Parathyroid adenoma (tissue), 2 donors: ENCODE measurements around the gene AKR1E2.
A peak's percentile ranks its signal among the peaks of the same experiment; 100 is the strongest.

Source experiments
- H2AFZ ChIP-seq: fragments of 300-600 bp; sonication (generic); one replicate; pipeline ENCODE4 v1.7.0; 2017; ENCODE audit warnings: antibody characterized with exemption, mild to moderate bottlenecking
- H3K27ac ChIP-seq: fragments of 300-600 bp; sonication (generic); one replicate; pipeline ENCODE4 v1.7.0; 2017
- H3K27me3 ChIP-seq: fragments of 300-600 bp; sonication (generic); one replicate; pipeline ENCODE4 v1.7.0; 2017; ENCODE audit warnings: low read length; ENCODE audit not compliant: control insufficient read depth, insufficient read depth
- H3K36me3 ChIP-seq: fragments of 300-600 bp; sonication (generic); one replicate; pipeline ENCODE4 v1.7.0; 2017; ENCODE audit warnings: low read length; ENCODE audit not compliant: control insufficient read depth, insufficient read depth
- H3K4me1 ChIP-seq: fragments of 300-600 bp; sonication (generic); one replicate; pipeline ENCODE4 v1.7.0; 2017; ENCODE audit warnings: control low read depth
- H3K4me2 ChIP-seq: fragments of 300-600 bp; sonication (generic); one replicate; pipeline ENCODE4 v1.7.0; 2017; ENCODE audit warnings: low read length
- H3K4me3 ChIP-seq: fragments of 300-600 bp; sonication (generic); one replicate; pipeline ENCODE4 v1.7.0; 2017; ENCODE audit warnings: low read depth, low read length
- H3K79me2 ChIP-seq: fragments of 300-600 bp; sonication (generic); one replicate; pipeline ENCODE4 v1.7.0; 2017; ENCODE audit warnings: control low read depth
- H3K9ac ChIP-seq: fragments of 300-600 bp; sonication (generic); one replicate; pipeline ENCODE4 v1.7.0; 2017; ENCODE audit warnings: mild to moderate bottlenecking
- H3K9me3 ChIP-seq: fragments of 300-600 bp; sonication (generic); one replicate; pipeline ENCODE4 v1.7.0; 2017; ENCODE audit warnings: low read length; ENCODE audit not compliant: control insufficient read depth
- TF ChIP-seq, protein P1 (sequence below): fragments of 300-600 bp; sonication (generic); IDR thresholded peaks from one replicate; pipeline ENCODE4 v1.7.0; 2017; ENCODE audit warnings: antibody characterized with exemption, mild to moderate bottlenecking
- donor health status: primary hyperparathyroidism.

Gene AKR1E2

DNA sequence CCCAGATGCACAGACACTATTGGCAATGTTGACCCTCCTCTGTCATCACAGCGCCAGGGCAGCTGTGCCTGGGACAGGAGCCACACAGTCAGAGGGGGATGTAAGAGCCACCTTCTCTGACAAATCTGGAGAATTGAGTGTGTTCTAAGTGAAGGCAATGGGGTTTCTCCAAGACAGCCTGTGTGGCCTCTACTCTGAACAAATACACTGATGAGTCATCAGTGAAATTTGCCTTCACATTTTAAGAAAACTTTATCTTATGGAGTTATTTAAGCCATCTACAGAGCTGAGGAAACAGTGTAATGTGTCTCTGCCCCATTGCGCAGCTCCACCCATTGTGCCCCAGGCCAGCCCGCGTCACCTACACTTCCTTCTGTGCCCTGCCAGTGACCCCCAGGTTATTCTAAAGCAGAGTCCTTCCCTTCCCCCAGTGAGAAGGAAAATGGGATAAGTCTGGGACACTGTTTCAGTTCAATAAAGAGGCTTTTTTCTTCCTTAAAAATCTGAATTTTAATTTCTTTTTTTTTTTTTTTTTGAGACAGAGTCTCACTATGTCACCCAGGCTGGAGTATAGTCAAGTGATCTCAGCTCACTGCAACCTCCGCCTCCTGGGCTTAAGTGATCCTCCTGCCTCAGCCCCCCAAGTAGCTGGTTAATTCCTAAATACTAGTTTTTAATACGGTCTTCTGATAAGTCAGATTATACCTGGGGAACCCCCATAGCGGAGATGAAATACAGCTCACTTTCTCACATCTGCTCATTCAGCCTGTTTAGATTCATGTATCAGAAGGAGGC is 21.8 kb downstream of the AKR1E2 start:
- Histone ChIP-seq H3K79me2 (no peaks in the 10 kb centered on the region), H3K4me1 (peaks cover 6% of the 10 kb centered on the region), H3K27me3 (no peaks in the 10 kb centered on the region), H3K4me2 (no peak overlapping the region), H3K4me3 (no peak overlapping the region), H3K36me3 (no peaks in the 10 kb centered on the region), H2AFZ (no peak overlapping the region), H3K9ac (no peak overlapping the region), H3K9me3 (no peaks in the 10 kb centered on the region), H3K27ac (no peak overlapping the region)
- TF ChIP-seq, protein P1, sequence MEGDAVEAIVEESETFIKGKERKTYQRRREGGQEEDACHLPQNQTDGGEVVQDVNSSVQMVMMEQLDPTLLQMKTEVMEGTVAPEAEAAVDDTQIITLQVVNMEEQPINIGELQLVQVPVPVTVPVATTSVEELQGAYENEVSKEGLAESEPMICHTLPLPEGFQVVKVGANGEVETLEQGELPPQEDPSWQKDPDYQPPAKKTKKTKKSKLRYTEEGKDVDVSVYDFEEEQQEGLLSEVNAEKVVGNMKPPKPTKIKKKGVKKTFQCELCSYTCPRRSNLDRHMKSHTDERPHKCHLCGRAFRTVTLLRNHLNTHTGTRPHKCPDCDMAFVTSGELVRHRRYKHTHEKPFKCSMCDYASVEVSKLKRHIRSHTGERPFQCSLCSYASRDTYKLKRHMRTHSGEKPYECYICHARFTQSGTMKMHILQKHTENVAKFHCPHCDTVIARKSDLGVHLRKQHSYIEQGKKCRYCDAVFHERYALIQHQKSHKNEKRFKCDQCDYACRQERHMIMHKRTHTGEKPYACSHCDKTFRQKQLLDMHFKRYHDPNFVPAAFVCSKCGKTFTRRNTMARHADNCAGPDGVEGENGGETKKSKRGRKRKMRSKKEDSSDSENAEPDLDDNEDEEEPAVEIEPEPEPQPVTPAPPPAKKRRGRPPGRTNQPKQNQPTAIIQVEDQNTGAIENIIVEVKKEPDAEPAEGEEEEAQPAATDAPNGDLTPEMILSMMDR = no peak

DNA sequence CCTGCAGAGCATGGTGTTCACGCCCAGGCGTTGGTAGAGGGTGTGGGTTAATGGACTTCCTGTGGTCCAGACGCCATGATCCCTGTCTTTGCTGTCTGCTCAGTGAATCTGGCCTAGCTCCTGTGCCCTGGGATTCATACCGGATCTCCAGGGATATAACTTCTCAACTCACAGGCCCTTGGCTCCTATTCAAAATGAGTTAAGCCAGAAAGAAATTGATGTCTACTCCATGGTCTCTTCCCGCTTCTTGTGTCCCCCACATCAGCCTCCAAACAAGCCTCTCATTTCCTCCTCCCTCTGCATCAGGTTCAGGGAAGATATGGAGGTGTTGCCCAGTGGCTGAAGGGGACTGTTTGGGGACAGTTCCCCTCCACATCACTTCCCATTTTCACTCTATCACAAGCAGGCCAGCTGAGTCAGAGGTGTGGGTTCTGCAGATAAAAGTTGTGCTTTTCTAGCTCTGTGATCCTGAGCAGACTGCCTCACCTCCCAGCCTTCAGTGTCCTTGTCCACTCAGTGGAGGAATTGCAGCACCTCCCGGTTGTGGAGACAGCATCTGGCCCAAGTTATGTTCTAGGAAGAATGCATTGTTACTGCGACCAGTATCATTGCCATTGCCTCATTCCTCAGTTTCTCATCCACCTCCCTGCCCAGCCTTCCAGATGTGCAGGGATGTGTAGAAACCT is 22.5 kb downstream of the AKR1E2 start:
- Histone ChIP-seq H3K79me2 (no peaks in the 10 kb centered on the region), H3K9ac (no peak overlapping the region), H3K27me3 (no peaks in the 10 kb centered on the region), H2AFZ (no peak overlapping the region), H3K4me1 (peaks cover 6% of the 10 kb centered on the region), H3K27ac (no peak overlapping the region), H3K4me2 (no peak overlapping the region), H3K9me3 (no peaks in the 10 kb centered on the region), H3K36me3 (no peaks in the 10 kb centered on the region), H3K4me3 (no peak overlapping the region)
- TF ChIP-seq, protein P1 = no peak

GRCh38 chr10:4849042-4849402 is 23.0 kb downstream of the AKR1E2 start:
- peaks cover 6% of the 10 kb centered on the region for H3K4me1 ChIP-seq
- H3K4me2 ChIP-seq = no peak overlapping the region
- TF ChIP-seq, protein P1 = no peak
- no peak overlapping the region for H3K4me3 ChIP-seq
- H3K27me3 ChIP-seq = no peaks in the 10 kb centered on the region
- no peak overlapping the region for H2AFZ ChIP-seq
- no peak overlapping the region for H3K27ac ChIP-seq
- H3K9me3 ChIP-seq = no peaks in the 10 kb centered on the region
- H3K9ac ChIP-seq = no peak overlapping the region
- no peaks in the 10 kb centered on the region for H3K79me2 ChIP-seq
- H3K36me3 ChIP-seq = no peaks in the 10 kb centered on the region

- TF ChIP-seq, protein P1 = peak; percentile 98
- no peak overlapping the region for H3K9ac ChIP-seq
- H3K27me3 ChIP-seq = no peaks in the 10 kb centered on the region
- no peak overlapping the region for H3K4me3 ChIP-seq
- H3K4me2 ChIP-seq = peak overlapping the region; percentile 40
- no peaks in the 10 kb centered on the region for H3K9me3 ChIP-seq
- H3K36me3 ChIP-seq = no peaks in the 10 kb centered on the region
- H2AFZ ChIP-seq = peak overlapping the region; percentile 66
- peaks cover 6% of the 10 kb centered on the region for H3K4me1 ChIP-seq
- H3K27ac ChIP-seq = no peak overlapping the region
- no peaks in the 10 kb centered on the region for H3K79me2 ChIP-seq
Observed at GRCh38 chr10:4849555-4850242, 23.7 kb downstream of the AKR1E2 start.
